K562 (cell line): ENCODE data around the gene EIF5. TPM values are rescaled to one million over a fixed set of nuclear protein-coding genes. Genes with fewer than 3 reads are reported as not detected.
A peak's percentile ranks its signal among the peaks of the same experiment; 100 is the strongest.

Source experiments
- polyA plus RNA-seq, 8 experiments: library from polyadenylated mRNA; depleted of rRNA in 4 of 8; stranded (reverse) in 5 of 8; unstranded in 3 of 8; fragments of >200 nt; fragmentation: Nextera tagmentation in 2 of 8; fragmentation: Illumina TruSeq in 1 of 8; extraction: Ambion mirVana in 2 of 8; extraction: Trizol in 1 of 8; gene quantifications; 2 replicates each; pipeline versions ENCODE4 v1.2.1 to v1.2.3, GENCODE V29; 2011 to 2014; ENCODE audit warnings: inconsistent platforms in 1 of 8, missing spikeins in 1 of 8
- small RNA-seq: library from RNA; depleted of rRNA; stranded (forward); fragments of <200 nt; gene quantifications from one replicate; pipeline ENCODE3, GENCODE V24; 2014
- total RNA-seq, 7 experiments: library from RNA; depleted of rRNA in 6 of 7; stranded (reverse); fragments of >200 nt in 6 of 7; fragmentation: Illumina TruSeq in 2 of 7; extraction: Trizol in 2 of 7; gene quantifications; 2 replicates each; pipeline versions ENCODE4 v1.2.1 to v1.2.3, GENCODE V29; 2011 to 2021; ENCODE audit warnings: low replicate concordance in 1 of 7
- TF ChIP-seq, protein P1 (sequence below), 2 experiments: fragments of 450-650 bp; IDR thresholded peaks; 2 replicates each; pipeline ENCODE4 v1.6.1; 2018; ENCODE audit warnings: mild to moderate bottlenecking in 2 of 2, low read depth in 1 of 2; ENCODE audit not compliant: partially characterized antibody in 2 of 2

The EIF5 gene
- total and polyA plus RNA-seq, 9 of the 15 experiments (the other 6 are each of a cell fraction or from before 2014, with no cell fraction given), result 92.7 to 442 (median 190) TPM

GRCh38 chr14:103393676-103394626, 59.9 kb downstream of the EIF5 start (continued):
- TF ChIP-seq, protein P1, sequence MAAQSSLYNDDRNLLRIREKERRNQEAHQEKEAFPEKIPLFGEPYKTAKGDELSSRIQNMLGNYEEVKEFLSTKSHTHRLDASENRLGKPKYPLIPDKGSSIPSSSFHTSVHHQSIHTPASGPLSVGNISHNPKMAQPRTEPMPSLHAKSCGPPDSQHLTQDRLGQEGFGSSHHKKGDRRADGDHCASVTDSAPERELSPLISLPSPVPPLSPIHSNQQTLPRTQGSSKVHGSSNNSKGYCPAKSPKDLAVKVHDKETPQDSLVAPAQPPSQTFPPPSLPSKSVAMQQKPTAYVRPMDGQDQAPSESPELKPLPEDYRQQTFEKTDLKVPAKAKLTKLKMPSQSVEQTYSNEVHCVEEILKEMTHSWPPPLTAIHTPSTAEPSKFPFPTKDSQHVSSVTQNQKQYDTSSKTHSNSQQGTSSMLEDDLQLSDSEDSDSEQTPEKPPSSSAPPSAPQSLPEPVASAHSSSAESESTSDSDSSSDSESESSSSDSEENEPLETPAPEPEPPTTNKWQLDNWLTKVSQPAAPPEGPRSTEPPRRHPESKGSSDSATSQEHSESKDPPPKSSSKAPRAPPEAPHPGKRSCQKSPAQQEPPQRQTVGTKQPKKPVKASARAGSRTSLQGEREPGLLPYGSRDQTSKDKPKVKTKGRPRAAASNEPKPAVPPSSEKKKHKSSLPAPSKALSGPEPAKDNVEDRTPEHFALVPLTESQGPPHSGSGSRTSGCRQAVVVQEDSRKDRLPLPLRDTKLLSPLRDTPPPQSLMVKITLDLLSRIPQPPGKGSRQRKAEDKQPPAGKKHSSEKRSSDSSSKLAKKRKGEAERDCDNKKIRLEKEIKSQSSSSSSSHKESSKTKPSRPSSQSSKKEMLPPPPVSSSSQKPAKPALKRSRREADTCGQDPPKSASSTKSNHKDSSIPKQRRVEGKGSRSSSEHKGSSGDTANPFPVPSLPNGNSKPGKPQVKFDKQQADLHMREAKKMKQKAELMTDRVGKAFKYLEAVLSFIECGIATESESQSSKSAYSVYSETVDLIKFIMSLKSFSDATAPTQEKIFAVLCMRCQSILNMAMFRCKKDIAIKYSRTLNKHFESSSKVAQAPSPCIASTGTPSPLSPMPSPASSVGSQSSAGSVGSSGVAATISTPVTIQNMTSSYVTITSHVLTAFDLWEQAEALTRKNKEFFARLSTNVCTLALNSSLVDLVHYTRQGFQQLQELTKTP (IDR thresholded peaks at IDR 0.05; ENCODE audit: low read depth in 1 of 2, partially characterized antibody in 2 of 2), result peak in 1 of 2 experiments; percentile 54

Small RNAs within 50 kb of the gene (small RNA-seq; reads per million reads assigned to genes)
- gene SNORA28, result 38.6 reads per million, percentile 98 among the genes with 10 or more reads in this experiment

Other genes with a start within 250 kb of the EIF5 start
- gene EXOC3L4, start 239.5 kb upstream of the EIF5 start, total RNA-seq (2014; rRNA removed), result 3.5 and 5.6 TPM in 2 replicates
- gene EXOC3L4, start 239.5 kb upstream of the EIF5 start, total RNA-seq (2014; rRNA removed; fragmentation: Illumina TruSeq; extraction: Trizol), result 0.33 TPM in 1 of 2 replicates, not detected in the other
- 0.83 and 1.6 TPM in 2 replicates for gene EXOC3L4, start 239.5 kb upstream of the EIF5 start, total RNA-seq (2015; rRNA removed; fragmentation: Illumina TruSeq; extraction: Trizol)
- gene EXOC3L4, start 239.5 kb upstream of the EIF5 start, total RNA-seq (2021), result 5.4 and 6.7 TPM in 2 replicates
- gene EXOC3L4, start 239.5 kb upstream of the EIF5 start, polyA plus RNA-seq (2011; rRNA removed), result 1.1 and 2.0 TPM in 2 replicates
- 0.25 and 0.97 TPM in 2 replicates for gene EXOC3L4, start 239.5 kb upstream of the EIF5 start, polyA plus RNA-seq (2014; fragmentation: Illumina TruSeq; extraction: Trizol)
- under 1 TPM in 1 of 2 experiments, not detected in 1; 0.10 TPM for gene EXOC3L4, start 239.5 kb upstream of the EIF5 start, polyA plus RNA-seq (2014; fragmentation: Nextera tagmentation; extraction: Ambion mirVana)
- 6.2 and 11.7 TPM in 2 replicates for gene EXOC3L4, start 239.5 kb upstream of the EIF5 start, polyA plus RNA-seq (2014; rRNA removed)
- 39.5 and 46.0 TPM in 2 replicates for gene TNFAIP2, start 210.8 kb upstream of the EIF5 start, total RNA-seq (2014; rRNA removed)
- 20.8 and 23.7 TPM in 2 replicates for gene TNFAIP2, start 210.8 kb upstream of the EIF5 start, total RNA-seq (2014; rRNA removed; fragmentation: Illumina TruSeq; extraction: Trizol)
- 68.6 and 70.2 TPM in 2 replicates for gene TNFAIP2, start 210.8 kb upstream of the EIF5 start, total RNA-seq (2015; rRNA removed; fragmentation: Illumina TruSeq; extraction: Trizol)
- 52.7 and 61.2 TPM in 2 replicates for gene TNFAIP2, start 210.8 kb upstream of the EIF5 start, total RNA-seq (2021)
- gene TNFAIP2, start 210.8 kb upstream of the EIF5 start, polyA plus RNA-seq (2011; rRNA removed), result 22.6 and 35.4 TPM in 2 replicates
- gene TNFAIP2, start 210.8 kb upstream of the EIF5 start, polyA plus RNA-seq (2014; fragmentation: Illumina TruSeq; extraction: Trizol), result 42.7 and 59.7 TPM in 2 replicates
- 10 to 100 TPM; 44.6 to 49.7 TPM for gene TNFAIP2, start 210.8 kb upstream of the EIF5 start, polyA plus RNA-seq (2014; fragmentation: Nextera tagmentation; extraction: Ambion mirVana)
- 47.6 and 63.5 TPM in 2 replicates for gene TNFAIP2, start 210.8 kb upstream of the EIF5 start, polyA plus RNA-seq (2014; rRNA removed)
- 47.9 and 49.5 TPM in 2 replicates for gene MARK3, start 51.2 kb downstream of the EIF5 start, total RNA-seq (2014; rRNA removed)
- 57.5 and 60.4 TPM in 2 replicates for gene MARK3, start 51.2 kb downstream of the EIF5 start, total RNA-seq (2014; rRNA removed; fragmentation: Illumina TruSeq; extraction: Trizol)
- gene MARK3, start 51.2 kb downstream of the EIF5 start, total RNA-seq (2015; rRNA removed; fragmentation: Illumina TruSeq; extraction: Trizol), result 52.1 and 56.3 TPM in 2 replicates
- 54.1 and 63.1 TPM in 2 replicates for gene MARK3, start 51.2 kb downstream of the EIF5 start, total RNA-seq (2021)
- gene MARK3, start 51.2 kb downstream of the EIF5 start, polyA plus RNA-seq (2011; rRNA removed), result 60.7 and 68.7 TPM in 2 replicates
- 54.9 and 65.3 TPM in 2 replicates for gene MARK3, start 51.2 kb downstream of the EIF5 start, polyA plus RNA-seq (2014; fragmentation: Illumina TruSeq; extraction: Trizol)
- gene MARK3, start 51.2 kb downstream of the EIF5 start, polyA plus RNA-seq (2014; fragmentation: Nextera tagmentation; extraction: Ambion mirVana), result 10 to 100 TPM; 10.1 to 18.2 TPM
- 53.2 and 55.1 TPM in 2 replicates for gene MARK3, start 51.2 kb downstream of the EIF5 start, polyA plus RNA-seq (2014; rRNA removed)
- gene CKB, start 188.6 kb downstream of the EIF5 start, total RNA-seq (2014; rRNA removed), result 692 and 778 TPM in 2 replicates
- gene CKB, start 188.6 kb downstream of the EIF5 start, total RNA-seq (2014; rRNA removed; fragmentation: Illumina TruSeq; extraction: Trizol), result 90.5 and 91.6 TPM in 2 replicates
- 177 and 191 TPM in 2 replicates for gene CKB, start 188.6 kb downstream of the EIF5 start, total RNA-seq (2015; rRNA removed; fragmentation: Illumina TruSeq; extraction: Trizol)
- gene CKB, start 188.6 kb downstream of the EIF5 start, total RNA-seq (2021), result 558 and 570 TPM in 2 replicates
- gene CKB, start 188.6 kb downstream of the EIF5 start, polyA plus RNA-seq (2011; rRNA removed), result 132 and 348 TPM in 2 replicates
- 115 and 390 TPM in 2 replicates for gene CKB, start 188.6 kb downstream of the EIF5 start, polyA plus RNA-seq (2014; fragmentation: Illumina TruSeq; extraction: Trizol)
- 10 to 100 TPM; 23.9 to 44.5 TPM for gene CKB, start 188.6 kb downstream of the EIF5 start, polyA plus RNA-seq (2014; fragmentation: Nextera tagmentation; extraction: Ambion mirVana)
- gene CKB, start 188.6 kb downstream of the EIF5 start, polyA plus RNA-seq (2014; rRNA removed), result 564 and 637 TPM in 2 replicates
- gene TRMT61A, start 195.0 kb downstream of the EIF5 start, total RNA-seq (2014; rRNA removed), result 24.8 and 29.5 TPM in 2 replicates
- gene TRMT61A, start 195.0 kb downstream of the EIF5 start, total RNA-seq (2014; rRNA removed; fragmentation: Illumina TruSeq; extraction: Trizol), result 1.5 and 2.9 TPM in 2 replicates
- gene TRMT61A, start 195.0 kb downstream of the EIF5 start, total RNA-seq (2015; rRNA removed; fragmentation: Illumina TruSeq; extraction: Trizol), result 12.3 and 12.4 TPM in 2 replicates
- 20.4 and 21.0 TPM in 2 replicates for gene TRMT61A, start 195.0 kb downstream of the EIF5 start, total RNA-seq (2021)
- gene TRMT61A, start 195.0 kb downstream of the EIF5 start, polyA plus RNA-seq (2011; rRNA removed), result 5.1 and 6.6 TPM in 2 replicates
- 3.2 and 10.1 TPM in 2 replicates for gene TRMT61A, start 195.0 kb downstream of the EIF5 start, polyA plus RNA-seq (2014; fragmentation: Illumina TruSeq; extraction: Trizol)
- under 1 TPM; 0.10 to 0.50 TPM for gene TRMT61A, start 195.0 kb downstream of the EIF5 start, polyA plus RNA-seq (2014; fragmentation: Nextera tagmentation; extraction: Ambion mirVana)
- gene TRMT61A, start 195.0 kb downstream of the EIF5 start, polyA plus RNA-seq (2014; rRNA removed), result 18.1 and 22.4 TPM in 2 replicates
- gene BAG5, start 228.4 kb downstream of the EIF5 start, total RNA-seq (2014; rRNA removed), result 11.1 and 15.1 TPM in 2 replicates
- gene BAG5, start 228.4 kb downstream of the EIF5 start, total RNA-seq (2014; rRNA removed; fragmentation: Illumina TruSeq; extraction: Trizol), result 21.4 and 22.6 TPM in 2 replicates
- gene BAG5, start 228.4 kb downstream of the EIF5 start, total RNA-seq (2015; rRNA removed; fragmentation: Illumina TruSeq; extraction: Trizol), result 18.0 and 19.5 TPM in 2 replicates
- 16.9 and 17.5 TPM in 2 replicates for gene BAG5, start 228.4 kb downstream of the EIF5 start, total RNA-seq (2021)
- gene BAG5, start 228.4 kb downstream of the EIF5 start, polyA plus RNA-seq (2011; rRNA removed), result 7.6 and 7.9 TPM in 2 replicates
- 17.2 and 20.6 TPM in 2 replicates for gene BAG5, start 228.4 kb downstream of the EIF5 start, polyA plus RNA-seq (2014; fragmentation: Illumina TruSeq; extraction: Trizol)
- gene BAG5, start 228.4 kb downstream of the EIF5 start, polyA plus RNA-seq (2014; fragmentation: Nextera tagmentation; extraction: Ambion mirVana), result 10 to 100 TPM in 1 of 2 experiments, 1 to 10 TPM in 1; 9.1 to 13.2 TPM
- 9.9 and 11.2 TPM in 2 replicates for gene BAG5, start 228.4 kb downstream of the EIF5 start, polyA plus RNA-seq (2014; rRNA removed)
- 25.2 and 25.6 TPM in 2 replicates for gene COA8, start 228.7 kb downstream of the EIF5 start, total RNA-seq (2014; rRNA removed)
- gene COA8, start 228.7 kb downstream of the EIF5 start, total RNA-seq (2014; rRNA removed; fragmentation: Illumina TruSeq; extraction: Trizol), result 25.7 and 27.3 TPM in 2 replicates
- gene COA8, start 228.7 kb downstream of the EIF5 start, total RNA-seq (2015; rRNA removed; fragmentation: Illumina TruSeq; extraction: Trizol), result 27.0 and 28.5 TPM in 2 replicates
- 34.6 and 35.5 TPM in 2 replicates for gene COA8, start 228.7 kb downstream of the EIF5 start, total RNA-seq (2021)
- 13.0 and 19.1 TPM in 2 replicates for gene COA8, start 228.7 kb downstream of the EIF5 start, polyA plus RNA-seq (2011; rRNA removed)
- 24.8 and 27.3 TPM in 2 replicates for gene COA8, start 228.7 kb downstream of the EIF5 start, polyA plus RNA-seq (2014; fragmentation: Illumina TruSeq; extraction: Trizol)
- gene COA8, start 228.7 kb downstream of the EIF5 start, polyA plus RNA-seq (2014; fragmentation: Nextera tagmentation; extraction: Ambion mirVana), result 10 to 100 TPM in 1 of 2 experiments, 1 to 10 TPM in 1; 5.0 to 11.8 TPM
- 33.5 and 35.3 TPM in 2 replicates for gene COA8, start 228.7 kb downstream of the EIF5 start, polyA plus RNA-seq (2014; rRNA removed)